HG03025 (cell line): ENCODE data around the gene THRB.

ENCODE experiments used
- ATAC-seq: cut with Tn5 transposase; IDR thresholded peaks from one replicate; pipeline ENCODE4 v1.9.1; 2021; ENCODE audit warnings: mild to moderate bottlenecking, moderate library complexity; ENCODE audit not compliant: unreplicated experiment, low FRiP score

The THRB gene

DNA sequence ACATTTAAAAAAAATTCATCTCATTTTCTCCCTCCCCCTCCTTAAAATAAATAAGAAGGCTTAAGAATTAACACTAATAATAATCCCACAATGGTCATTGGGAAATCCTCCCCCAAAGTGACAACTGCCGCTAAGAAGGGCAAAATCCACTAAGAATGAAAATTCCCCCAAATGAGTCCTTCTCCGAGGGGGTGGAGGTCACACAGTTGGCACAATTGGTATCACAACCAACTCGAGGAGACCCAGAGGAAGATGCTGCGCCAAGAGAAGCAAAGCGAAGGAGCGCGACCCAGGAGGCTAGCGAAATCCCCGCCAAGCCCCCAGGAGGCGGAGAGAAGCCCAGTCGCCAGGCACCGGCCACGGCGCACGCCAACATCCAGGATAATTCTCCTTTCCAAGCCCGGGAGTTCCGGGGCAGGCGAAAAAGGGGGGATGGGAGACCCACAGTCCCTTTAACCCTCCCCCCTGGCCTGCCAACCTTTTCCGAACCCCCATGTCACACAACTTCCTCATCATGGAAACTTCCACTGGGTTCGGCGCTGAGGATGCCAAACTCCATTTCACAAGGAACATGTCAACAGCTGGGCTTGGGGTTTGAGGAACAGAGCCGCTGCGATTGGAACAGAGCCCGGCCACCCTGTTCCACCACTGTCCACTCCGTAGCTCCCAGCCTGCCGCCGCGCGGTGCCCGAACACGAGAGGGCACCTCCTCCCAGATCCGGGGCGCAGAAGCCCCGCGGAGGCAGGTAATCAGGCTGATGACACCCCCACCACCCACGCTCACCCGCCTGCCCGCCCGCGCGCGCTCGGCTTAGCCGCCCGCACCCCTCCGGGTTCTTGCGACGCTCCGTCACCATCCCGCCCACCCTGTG, 668 bp downstream of the THRB start:
- no peak for ATAC-seq

DNA sequence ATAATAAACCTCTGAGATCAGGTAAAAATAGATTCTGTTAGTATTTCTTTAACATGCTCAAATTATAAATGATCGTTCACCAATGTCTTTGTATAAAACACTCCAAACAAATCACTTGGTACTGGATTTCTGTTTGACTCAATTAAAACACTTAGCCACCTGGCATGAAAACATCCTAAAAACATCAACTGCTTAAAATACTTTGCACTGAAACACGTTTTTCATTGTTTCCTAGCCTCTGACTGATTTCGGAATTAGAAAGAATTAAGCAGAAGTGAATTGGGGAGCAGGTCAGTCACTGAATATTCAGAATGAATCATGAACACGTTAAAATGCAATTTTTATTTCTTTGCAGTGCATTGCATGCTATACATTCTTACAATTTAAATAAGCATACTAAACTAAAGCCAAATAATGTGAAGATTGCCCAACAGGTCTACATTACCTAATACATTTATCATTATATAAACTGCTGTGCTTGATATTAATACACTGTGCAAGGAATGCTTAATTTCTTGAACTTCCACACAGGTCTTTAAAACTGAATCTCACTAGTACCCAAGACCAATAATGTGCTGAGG, 1.6 kb downstream of the THRB start:
- ATAC-seq: no peak

DNA sequence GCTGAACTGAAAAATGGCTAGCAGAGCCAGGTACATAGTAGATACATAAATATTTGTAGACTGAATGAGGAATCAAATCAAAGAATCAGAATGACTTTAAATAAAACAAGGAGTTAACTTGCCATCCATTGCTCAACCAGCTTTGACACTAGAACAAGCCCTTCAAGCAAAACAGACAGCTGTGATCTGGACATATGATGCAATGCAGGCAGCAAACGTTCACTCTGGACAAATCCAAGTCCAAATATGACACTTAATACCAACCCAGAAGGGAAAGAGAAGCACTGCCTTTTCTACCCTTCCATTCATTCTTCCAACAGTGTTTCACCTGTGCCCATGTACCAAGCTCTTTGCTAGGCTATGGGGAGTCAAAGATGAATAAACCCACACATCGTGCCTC, 4.5 kb downstream of the THRB start:
- ATAC-seq: no peak

DNA sequence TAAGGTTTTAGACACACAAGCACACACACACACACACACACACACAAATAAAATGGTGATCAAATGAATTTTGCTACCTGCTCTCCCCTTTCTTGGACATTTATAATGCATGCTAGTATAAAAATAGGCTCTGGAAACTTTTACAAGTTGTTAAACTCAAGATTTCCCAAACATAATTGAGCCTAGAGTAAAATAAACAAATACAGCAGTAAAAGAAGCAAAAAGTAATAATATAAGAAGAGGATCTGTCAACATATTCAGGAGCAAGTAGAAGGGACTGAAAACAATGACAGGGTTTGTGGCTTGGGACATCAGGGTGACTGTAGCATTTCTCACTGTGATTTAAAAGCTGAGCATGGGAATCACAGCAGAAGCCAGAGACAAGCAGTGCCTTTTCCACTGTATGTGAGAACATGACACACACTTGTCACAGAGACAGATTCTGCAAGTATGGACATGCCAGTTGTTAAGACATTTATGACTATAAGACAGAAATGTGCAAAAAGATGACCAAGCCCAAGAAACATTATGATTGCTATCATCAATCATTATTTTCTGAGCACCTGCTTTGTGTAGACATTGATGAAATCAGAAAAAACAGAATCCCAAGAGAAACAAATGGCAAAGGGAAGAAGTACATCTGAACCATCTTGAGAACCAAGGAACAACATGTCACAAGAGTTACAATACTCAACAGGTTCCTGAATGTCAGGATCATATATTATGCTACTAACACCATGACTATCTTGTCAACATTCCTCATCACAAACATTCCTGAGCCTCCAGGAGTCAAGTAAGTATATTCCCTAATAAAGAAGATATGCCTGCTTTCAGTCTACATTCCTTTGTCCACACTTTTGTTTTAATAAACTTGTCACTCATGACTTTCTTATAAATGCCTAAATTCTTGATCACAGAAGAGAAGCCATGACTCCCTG, 7.1 kb downstream of the THRB start:
- ATAC-seq: no peak

DNA sequence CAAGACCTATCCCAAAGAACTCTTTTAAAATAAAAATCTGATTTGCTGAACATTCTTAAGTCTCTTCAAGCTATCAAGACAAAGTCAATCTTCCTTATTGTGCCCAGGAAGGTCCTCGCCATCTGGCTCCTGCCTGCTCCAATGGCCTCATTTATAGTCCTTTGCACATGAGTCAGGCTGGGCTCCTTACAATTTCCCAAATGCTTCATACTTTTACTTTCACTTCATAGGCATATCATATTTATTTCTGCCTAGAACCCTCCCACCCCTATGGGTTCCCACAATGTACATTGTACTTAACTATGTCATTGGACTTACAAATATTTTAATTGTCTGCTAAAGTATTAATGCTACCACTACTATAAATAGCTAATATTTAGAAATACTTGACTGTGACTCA, 9.1 kb downstream of the THRB start:
- ATAC-seq: no peak

DNA sequence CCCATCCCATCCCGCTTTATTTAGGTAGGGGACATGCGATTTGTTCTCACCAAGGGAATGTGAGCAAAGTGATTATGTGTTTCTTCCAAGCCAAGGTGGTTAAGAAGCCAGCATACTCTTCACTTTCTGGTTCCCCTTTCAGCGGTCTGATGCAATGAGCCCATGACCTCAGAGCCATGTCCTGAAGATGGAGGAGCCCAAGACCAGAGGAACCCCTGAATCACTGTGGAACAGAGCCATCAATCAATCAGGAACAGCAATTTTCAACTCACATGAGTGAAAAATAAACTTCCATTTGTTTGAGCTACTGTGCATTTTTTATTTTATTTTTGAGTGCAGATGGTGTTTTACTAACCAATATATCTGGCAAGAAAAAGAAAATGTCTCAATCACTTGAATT, 10.8 kb downstream of the THRB start:
- ATAC-seq: no peak

DNA sequence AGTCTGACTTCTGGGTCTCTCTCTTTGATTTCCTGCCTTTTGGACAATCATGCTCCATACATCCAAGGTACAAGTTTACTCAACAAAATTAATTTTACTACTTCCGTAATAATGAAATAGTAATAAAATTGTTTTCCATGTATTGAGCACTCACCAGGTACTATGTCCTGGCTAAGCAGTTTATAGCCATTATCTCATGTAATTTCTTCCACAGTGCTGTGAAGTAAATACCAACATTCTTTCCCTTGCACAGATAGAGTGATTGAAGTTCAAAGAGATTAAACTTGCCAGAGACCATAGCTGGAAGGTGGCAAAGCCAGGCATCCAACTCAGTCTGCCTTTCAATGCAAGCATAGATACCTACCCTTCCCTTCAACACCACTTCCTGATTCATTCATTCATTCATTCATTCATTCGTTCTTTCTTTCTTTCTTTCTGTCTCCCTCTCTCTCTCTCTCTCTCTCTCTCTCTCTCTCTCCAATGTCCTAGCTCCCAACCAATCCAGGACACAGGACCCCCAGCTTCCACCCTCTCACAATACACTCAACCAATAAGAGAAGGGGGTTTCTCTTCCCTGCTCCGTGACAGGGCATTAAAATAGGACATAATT, 12.4 kb downstream of the THRB start:
- ATAC-seq: no peak

DNA sequence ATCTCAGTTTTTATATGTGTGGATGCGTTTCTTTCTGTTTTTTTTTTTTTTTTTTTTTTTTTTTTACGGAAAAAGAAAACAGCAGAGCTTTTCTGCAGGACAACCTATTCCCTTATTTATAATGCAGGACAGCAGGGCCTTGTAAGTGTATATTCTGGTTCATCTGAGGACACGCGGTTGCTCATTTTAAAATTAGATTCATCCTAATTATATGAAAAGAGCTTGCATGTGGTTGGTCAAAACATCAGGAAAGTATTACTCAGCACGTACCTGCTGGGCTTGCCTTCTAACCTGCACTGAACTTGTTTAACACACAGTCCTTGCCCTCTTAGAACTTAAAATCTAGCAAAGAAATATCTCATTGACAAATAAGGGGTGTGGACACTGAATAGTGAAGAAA, 13.5 kb downstream of the THRB start:
- no peak for ATAC-seq

DNA sequence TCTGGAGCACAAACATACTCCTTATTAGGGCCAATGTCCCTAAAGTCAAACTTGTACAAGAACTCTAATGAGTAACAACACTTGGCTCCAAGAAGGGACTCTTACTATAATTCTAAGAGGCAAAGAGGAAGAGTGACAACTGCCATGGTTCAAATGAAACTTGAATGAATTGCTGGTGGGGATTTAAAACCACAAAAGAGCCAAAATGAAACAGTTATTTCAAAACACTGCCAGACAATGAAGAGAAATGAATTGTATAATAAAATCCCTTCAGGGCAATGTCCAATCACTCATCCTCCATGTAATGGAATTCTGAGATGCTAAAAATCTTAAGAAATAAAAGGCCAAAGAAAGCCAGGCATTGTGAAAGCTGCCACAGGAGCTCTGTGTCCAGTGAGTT, 14.2 kb downstream of the THRB start:
- no peak for ATAC-seq

DNA sequence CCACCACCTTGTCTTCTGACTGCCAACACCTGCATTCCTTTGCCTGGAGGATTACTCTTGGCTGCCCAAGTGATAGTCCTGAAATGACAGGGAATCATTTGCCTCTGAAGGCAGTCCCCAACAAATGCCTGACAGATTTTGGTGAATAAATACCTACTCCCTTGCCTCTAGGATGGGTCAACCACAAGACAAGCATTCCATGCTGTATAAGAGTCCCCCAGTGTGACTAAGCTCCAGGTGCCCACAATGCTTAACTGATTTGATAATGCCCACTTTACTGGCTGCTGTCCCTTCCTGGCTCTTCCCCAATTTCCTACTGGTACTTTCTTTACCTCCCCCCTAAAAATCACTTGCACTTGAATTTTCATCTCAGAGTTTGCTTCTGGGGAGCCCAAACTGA, 14.8 kb downstream of the THRB start:
- ATAC-seq: no peak

DNA sequence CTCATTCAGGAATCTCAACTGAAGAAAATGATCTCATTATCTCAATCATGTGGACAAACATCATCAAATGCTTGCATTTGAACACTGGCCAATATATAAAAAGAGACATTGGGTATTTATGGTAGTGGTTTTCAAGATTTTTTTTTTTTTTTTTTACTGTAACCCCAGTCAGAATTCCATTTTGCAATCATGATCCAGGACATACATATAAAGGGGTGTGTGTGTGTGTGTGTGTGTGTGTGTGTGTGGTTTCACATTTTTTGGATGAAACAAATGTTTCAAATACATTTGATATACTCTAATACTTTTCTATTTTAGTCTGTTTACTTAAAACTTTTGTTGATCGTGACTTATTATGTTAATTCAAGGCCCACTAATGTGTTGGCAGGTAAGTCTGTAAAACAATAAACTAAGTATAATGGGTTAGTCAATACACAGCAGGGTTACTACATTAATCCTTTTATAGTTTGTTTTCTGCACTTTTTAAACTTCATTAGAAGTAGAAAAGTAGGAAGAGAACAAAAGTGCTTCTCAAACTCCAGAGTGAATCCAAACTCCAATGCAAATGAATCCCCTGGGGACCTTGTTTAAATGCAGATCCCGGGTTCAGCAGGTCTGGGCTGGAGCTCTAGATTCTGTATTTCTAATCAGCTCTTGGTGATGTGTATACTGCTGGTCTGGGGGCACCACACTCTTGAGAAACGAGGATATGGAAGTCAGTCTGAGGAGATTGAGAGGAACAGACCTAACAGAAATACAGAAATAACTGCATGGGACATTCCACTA, 17.6 kb downstream of the THRB start:
- ATAC-seq: no peak

DNA sequence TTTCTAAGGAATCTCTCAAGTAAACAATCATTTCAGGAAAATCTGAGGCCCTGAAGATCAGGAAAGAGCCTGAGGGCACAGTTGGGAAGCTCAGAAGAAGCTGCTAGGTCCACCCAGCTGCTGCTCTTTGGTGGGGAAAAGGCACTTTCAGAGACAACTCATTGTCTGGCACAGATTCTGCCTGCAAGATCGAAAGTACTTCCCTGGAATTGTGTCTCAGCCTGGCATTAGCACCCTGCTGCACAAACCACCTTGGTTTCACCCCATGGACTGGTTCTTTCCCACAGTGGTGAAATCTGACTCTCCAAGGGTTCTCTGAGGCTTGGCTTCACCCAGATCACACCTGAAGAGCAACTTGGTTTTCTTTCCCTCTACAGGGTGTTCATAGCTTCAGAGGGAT, 18.7 kb downstream of the THRB start:
- no peak for ATAC-seq

DNA sequence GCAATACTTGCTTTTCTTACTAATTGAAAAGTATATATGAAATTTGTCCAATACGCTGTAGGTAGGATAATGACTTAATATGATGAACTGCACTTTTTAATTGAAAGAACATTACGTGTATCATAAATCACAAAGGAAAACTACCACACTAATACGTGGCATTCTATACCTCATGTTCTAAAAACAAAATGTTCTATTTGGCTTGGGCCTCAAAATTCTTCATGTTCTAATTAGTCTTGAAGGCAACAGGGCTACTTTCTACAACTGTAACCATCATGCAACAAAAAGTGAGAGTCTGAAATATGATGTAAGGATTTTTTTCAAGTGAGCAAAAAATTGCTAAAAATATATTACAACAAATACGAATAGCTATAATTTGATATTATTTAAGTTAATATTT, 19.8 kb downstream of the THRB start:
- ATAC-seq: no peak

DNA sequence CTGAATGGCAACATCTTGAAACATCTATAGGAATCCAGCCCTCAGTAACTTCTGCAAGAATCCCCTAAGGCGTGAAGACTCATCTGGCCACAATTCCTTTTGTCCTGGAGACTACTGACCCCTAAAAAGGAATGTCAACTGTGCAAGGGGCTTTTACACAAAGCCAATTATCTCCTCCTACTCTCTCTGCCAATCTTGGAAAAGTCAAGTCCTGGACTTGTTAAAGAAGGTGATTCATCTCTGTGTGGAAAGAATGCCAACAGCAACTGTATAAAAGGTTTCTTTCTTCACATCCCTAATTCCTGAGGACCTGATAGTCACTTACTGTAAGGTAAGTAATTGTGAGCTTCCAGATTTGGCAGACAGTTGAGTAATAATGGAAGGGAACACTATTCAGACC, 22.3 kb downstream of the THRB start:
- no peak for ATAC-seq

DNA sequence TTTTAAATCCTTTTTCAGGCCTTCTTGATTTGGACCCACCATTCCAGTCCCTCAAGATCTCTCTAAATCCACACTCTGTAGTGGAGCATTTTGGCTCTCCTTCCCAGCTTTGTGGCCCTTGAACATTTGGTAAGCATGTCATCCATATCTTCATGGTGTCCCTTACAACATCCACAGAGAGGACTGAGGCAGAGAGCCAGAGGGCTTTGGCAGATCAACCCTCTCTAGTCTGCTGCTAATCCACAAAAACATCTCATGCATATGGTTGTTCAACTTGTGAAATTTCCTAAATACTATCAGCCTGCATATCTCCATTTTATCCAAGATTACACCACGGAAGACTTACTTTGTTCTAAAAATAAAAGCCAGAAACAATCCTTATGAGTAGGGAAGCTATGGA, 23.2 kb downstream of the THRB start:
- no peak for ATAC-seq

DNA sequence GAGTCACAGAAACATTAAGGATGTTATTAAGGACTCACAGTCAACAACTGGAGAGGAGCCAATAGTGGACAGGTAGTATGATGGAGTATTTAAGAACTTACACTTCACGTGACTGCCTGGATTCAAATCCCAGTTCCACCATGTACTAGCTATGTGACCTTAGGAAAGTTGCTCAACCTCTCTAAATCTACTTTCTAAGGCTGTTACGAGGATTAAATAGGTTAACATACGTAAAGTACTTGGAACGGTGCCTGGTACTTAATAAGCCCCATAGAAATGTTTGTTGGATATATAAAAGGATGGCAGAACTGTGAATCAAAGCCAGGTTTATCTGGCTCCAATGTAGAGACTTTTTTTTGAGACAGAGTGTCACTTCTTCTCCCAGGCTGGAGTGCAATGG, 24.4 kb downstream of the THRB start:
- ATAC-seq: no peak

DNA sequence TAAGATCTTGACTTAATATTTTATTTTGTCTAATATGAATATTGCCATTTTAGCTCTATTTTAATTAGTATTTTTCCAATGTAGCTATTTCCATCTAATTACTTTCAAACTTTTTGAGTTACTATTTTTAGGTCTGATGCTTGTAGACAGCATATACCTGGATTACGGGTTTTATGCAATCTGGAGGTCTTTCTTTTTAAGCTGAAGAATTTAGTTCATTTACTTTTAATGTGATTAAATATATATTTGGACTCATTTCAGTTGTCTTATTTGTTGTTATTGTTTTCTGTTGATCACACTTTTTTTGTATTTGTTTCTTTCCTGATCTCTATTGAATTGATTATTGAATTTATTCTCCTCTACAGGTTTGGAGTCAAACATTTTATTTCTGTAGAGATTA, 30.3 kb downstream of the THRB start:
- ATAC-seq: no peak

DNA sequence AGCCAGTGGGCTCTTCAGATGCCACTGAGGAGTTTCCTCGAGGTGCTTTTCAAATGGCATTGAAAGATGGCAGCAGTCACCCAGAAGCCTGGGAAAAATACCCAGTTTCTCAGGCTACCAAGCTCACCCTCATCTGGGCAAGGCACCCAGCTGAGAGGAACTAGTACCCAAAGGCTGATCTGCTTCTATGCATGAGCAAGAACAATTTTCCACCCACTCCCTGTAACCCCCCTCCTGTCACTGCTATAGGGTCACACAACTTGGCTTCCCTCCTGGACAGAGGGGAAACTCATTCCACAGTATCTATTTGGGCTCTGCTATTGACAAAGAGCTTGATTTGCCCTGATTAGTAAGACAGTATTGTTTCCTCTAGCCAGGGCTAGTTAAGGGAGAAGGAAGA, 31.9 kb downstream of the THRB start:
- ATAC-seq: no peak

DNA sequence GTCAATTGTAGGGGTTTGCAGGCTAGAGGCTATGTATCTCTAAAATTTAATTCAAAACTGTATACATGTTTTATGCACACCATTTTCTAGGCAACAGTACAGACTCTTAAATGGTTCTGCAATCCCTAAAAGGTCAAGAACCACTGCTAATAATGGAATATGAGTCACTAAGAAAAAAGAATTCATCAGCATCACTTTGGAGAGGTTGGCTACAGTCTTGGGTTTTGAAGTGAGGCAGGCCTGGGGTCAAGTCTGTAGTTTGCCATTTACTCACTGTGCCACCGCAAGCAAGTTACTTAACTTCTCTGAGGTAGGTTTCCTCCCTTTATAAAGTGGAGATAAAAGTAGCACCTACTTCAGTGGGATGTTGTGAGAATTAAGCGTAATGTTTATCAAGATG, 33.7 kb downstream of the THRB start:
- no peak for ATAC-seq

DNA sequence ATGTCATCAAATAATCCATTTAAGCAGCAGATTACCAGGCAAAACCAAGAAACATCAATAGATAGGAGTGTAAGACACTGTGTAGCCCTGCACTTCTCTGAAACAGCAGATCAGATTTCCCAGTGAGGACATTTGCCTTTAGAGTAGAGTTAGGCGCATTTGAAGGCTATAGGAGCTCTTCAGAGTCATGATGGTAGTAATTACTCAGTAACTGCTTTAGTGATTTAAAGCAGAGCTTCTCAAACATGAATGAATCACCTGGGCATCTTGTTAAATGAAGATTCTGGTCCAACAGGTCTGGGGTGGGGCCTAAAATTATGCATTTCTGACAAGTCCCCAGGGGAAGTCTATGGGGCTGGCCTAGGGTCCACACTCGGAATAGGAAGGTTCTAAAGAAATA, 36.9 kb downstream of the THRB start:
- ATAC-seq: no peak
